ENCODE measurements around the gene RASSF7.

Gene RASSF7

GRCh38 chr11:532986-533585 is 27.7 kb upstream of the RASSF7 start:
- no peak for DNase-seq

GRCh38 chr11:533586-534395 is 27.0 kb upstream of the RASSF7 start:
- DNase-seq, result no peak

GRCh38 chr11:534396-535209 is 26.2 kb upstream of the RASSF7 start:
- peak; percentile 76 for DNase-seq

- no peak for DNase-seq
Measured at GRCh38 chr11:535210-535518, 25.6 kb upstream of the RASSF7 start.

- DNase-seq, result peak; percentile 99
Measured at GRCh38 chr11:535519-536454, 25.0 kb upstream of the RASSF7 start, which contains the start of gene HRAS. Gene HRAS, minus strand, starts transcription at chr11:535576.

- DNase-seq, result peak; percentile 97
Measured at GRCh38 chr11:536841-537621, 23.7 kb upstream of the RASSF7 start, which contains the start of gene LRRC56. Gene LRRC56, plus strand, starts transcription at chr11:537527. Its CDS starts 3,158 bp downstream, at chr11:540685.

- no peak for DNase-seq
Measured at GRCh38 chr11:537622-538430, 22.9 kb upstream of the RASSF7 start.

- no peak for DNase-seq
Measured at GRCh38 chr11:538431-539051, 22.2 kb upstream of the RASSF7 start.

- peak; percentile 59 for DNase-seq
Measured at GRCh38 chr11:539971-540481, 20.7 kb upstream of the RASSF7 start.

- peak; percentile 57 for DNase-seq
Measured at GRCh38 chr11:540583-541432, 20.0 kb upstream of the RASSF7 start.

GRCh38 chr11:541433-541885 is 19.3 kb upstream of the RASSF7 start:
- no peak for DNase-seq

- no peak for DNase-seq
Measured at GRCh38 chr11:544817-545166, 16.0 kb upstream of the RASSF7 start.

- DNase-seq, result peak; percentile 61
Measured at GRCh38 chr11:545171-545570, 15.6 kb upstream of the RASSF7 start.

- DNase-seq, result no peak
Measured at GRCh38 chr11:548700-549603, 11.8 kb upstream of the RASSF7 start.

- no peak for DNase-seq
Measured at GRCh38 chr11:550021-550745, 10.6 kb upstream of the RASSF7 start.

- no peak for DNase-seq
Measured at GRCh38 chr11:550746-551085, 10.1 kb upstream of the RASSF7 start.

- DNase-seq, result no peak
Measured at GRCh38 chr11:551131-551530, 9.6 kb upstream of the RASSF7 start.

Data from activated effector memory CD4-positive, alpha-beta T cell treated with anti-CD3 and anti-CD28 coated beads, Interleukin-2, amount 50 U/mL, for 16 hours (primary cell).